ENCODE measurements around the gene ZBTB7B. TPM values are rescaled to one million over a fixed set of nuclear protein-coding genes. Genes with fewer than 3 reads are reported as not detected.

Gene ZBTB7B
- total and polyA plus RNA-seq, 9 of the 15 experiments (the other 6 are each of a cell fraction or from before 2014, with no cell fraction given): 0.04 to 46.5 (median 15.2) TPM

DNA sequence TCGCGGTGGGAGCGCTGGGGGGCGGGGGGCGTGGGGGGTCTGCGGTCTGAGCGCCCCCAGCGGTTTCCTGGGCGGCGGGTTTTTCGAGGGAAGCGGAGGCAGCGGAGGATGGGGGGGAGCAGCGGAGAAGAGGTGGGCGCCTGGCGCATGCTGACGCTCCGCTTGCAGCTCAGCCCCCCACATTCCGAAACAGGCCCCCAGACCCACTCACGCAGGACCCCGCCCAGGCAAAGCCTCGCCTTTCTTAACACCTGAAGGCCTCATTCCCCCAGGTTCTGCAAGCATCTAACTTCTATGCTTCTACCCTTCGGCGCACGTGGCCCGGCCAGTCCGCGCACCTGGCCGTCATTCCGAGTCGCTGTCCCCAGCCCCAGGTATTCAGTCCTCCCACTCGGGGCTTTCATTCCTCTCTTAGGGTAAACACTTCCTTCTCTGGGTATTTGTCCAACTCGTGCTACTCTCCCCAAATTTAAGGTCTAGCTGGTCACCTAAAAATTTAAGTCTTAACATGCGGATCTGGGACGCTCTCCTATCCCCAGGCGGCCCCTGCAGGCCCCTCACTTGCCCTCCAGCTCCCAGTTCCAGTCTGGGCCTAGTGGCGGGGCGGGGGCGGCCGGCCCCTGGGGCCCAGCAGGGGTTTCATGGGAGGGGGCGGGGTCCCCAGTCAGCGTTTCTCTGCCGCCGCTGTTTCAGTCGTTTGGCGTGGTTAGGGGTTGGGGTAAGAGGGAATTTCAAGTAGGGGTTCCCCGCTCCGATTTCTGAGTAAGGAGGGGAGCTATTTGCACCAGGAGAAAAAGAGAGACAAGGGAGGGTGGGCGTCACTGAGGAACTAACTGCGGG is 2.8 kb upstream of the ZBTB7B start (continued):
- peak; percentile 98 for TF ChIP-seq MGA (IDR thresholded peaks at IDR 0.05)
- no peak for TF ChIP-seq NR1H2 (CRISPR knock-in tag; IDR thresholded peaks at IDR 0.05)
- TF ChIP-seq, protein P1, sequence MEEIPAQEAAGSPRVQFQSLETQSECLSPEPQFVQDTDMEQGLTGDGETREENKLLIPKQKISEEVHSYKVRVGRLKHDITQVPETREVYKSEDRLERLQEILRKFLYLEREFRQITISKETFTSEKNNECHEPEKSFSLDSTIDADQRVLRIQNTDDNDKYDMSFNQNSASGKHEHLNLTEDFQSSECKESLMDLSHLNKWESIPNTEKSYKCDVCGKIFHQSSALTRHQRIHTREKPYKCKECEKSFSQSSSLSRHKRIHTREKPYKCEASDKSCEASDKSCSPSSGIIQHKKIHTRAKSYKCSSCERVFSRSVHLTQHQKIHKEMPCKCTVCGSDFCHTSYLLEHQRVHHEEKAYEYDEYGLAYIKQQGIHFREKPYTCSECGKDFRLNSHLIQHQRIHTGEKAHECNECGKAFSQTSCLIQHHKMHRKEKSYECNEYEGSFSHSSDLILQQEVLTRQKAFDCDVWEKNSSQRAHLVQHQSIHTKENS (CRISPR knock-in tag; IDR thresholded peaks at IDR 0.05): no peak
- no peak for TF ChIP-seq SMAD4 (CRISPR knock-in tag; conservative IDR thresholded peaks at IDR 0.05)
- no peak for TF ChIP-seq POU5F1 (IDR thresholded peaks at IDR 0.05; ENCODE audit: borderline replicate concordance, low read depth, low read length, partially characterized antibody)
- TF ChIP-seq, protein P2, sequence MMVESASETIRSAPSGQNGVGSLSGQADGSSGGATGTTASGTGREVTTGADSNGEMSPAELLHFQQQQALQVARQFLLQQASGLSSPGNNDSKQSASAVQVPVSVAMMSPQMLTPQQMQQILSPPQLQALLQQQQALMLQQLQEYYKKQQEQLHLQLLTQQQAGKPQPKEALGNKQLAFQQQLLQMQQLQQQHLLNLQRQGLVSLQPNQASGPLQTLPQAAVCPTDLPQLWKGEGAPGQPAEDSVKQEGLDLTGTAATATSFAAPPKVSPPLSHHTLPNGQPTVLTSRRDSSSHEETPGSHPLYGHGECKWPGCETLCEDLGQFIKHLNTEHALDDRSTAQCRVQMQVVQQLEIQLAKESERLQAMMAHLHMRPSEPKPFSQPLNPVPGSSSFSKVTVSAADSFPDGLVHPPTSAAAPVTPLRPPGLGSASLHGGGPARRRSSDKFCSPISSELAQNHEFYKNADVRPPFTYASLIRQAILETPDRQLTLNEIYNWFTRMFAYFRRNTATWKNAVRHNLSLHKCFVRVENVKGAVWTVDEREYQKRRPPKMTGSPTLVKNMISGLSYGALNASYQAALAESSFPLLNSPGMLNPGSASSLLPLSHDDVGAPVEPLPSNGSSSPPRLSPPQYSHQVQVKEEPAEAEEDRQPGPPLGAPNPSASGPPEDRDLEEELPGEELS (CRISPR knock-in tag; IDR thresholded peaks at IDR 0.05; ENCODE audit: borderline replicate concordance): no peak; the same call in 1 of the 2 replicates
- no peak; the same call in 1 of the 2 replicates for TF ChIP-seq POLR2H (tag; IDR thresholded peaks at IDR 0.05; ENCODE audit: low read depth)
- TF ChIP-seq NBN (IDR thresholded peaks at IDR 0.05; ENCODE audit: low read depth): peak; percentile 57; the same call in 1 of the 2 replicates
- no peak for TF ChIP-seq ZFPM2 (CRISPR knock-in tag; IDR thresholded peaks at IDR 0.05)
- no peak for TF ChIP-seq ESRRA (IDR thresholded peaks at IDR 0.05; ENCODE audit: borderline replicate concordance, low read depth)

Measured in K562 (cell line).